Right ventricle myocardium superior (tissue), 1 donor: ENCODE data around the gene SVOPL. TPM values are rescaled to one million over a fixed set of nuclear protein-coding genes. Genes with fewer than 3 reads are reported as not detected.

Source experiments
- ATAC-seq: fragments of 200-7000 bp; cut with Tn5 transposase; one replicate; pipeline ENCODE4 v1.9.1; 2020; ENCODE audit warnings: mild to moderate bottlenecking; ENCODE audit not compliant: poor library complexity
- DNase-seq: peaks from one replicate; pipeline ENCODE4 v3.0.0-alpha.2; 2020
- intact Hi-C: fragments of 100-400 bp; cut with DNase I; formaldehyde crosslinking; loops from one replicate; pipeline ENCODE4 v1.11.2; 2022
- total RNA-seq: library from RNA; stranded (reverse); fragmentation: NEBNext Ultra II Directional; extraction: Animal tissue kit (Norgen Biotek cat#: 25700); gene quantifications from one replicate; pipeline ENCODE4 v1.2.1, GENCODE V29; 2021
- donor health status: DM: no; HTN: yes; CAD: no; lungs with severe emphysema.

SVOPL gene
- total RNA-seq, 1 donor from 2014 or later: not detected

DNA sequence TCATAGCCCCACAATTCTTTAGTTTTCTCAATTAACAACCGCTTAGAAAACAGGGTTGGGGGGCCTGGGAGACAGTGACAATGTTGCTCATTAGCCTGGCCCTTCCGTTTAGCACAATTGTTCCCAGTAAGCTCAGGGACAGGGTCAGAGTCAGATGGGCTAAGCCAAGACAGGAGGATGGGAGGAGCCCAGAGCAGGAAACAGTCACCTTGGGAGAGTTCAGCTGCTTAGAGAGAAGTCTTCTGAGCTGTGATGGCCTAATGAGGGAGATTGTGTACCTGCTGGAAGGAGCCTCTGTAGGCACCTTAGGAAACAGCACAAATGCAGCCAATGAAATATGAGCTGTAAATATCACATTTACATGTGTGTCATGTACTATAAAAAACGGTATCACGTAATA, 35.9 kb downstream of the SVOPL start:
- intact Hi-C loops: no loop called here
- ATAC-seq: no peak
- DNase-seq: no peak

- intact Hi-C loops: no loop called here
- ATAC-seq (no peak), DNase-seq (no peak)
Observed at GRCh38 chr7:138663725-138664710, 37.1 kb downstream of the SVOPL start.

DNA sequence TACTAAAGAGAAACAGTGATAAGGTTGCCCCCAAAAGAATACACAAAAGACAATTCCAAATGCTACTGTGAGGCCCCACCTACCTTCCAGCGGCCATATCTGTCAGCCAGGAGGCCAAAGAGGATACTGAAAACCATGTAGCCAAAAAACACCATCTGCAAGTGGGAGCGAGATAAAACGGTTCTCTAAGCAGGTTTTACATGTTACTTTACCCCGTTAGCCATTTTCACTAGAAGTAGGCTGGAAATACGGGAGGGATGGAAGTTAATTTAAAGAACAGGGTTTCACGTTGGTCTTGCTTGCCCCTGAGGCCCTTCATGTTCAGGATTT, 38.2 kb downstream of the SVOPL start:
- DNase-seq (no peak), ATAC-seq (no peak)
- intact Hi-C loops: no loop called here

GRCh38 chr7:138662076-138662990, 38.8 kb downstream of the SVOPL start:
- DNase-seq: no peak
- no peak for ATAC-seq
- intact Hi-C loops: no loop called here

DNA sequence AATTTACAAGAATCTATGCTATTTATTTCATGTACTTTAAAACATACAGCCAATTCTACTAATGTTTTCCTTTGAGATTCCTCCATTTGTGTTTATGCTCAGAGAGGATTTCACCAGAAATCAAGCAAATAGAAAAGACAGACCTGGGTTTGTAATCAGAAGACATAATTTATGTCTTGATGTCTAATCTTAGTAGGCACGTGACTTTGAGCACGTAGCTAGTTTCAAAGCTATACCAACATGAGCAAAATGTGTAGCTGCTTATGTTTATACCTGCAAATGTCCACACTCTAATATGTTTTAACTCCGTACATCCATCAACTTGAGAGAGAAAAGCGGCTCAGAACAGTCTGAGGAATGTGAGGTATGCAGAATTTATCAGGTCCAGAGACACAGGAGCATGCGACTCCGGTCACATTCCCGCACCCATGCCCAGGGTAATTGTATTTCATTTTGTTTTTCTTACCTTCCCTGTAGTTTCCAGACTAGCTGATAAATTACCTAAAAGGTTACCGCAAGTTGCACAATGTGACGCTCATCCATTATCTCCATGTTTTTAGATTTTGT, 40.0 kb downstream of the SVOPL start:
- intact Hi-C loops: no loop called here
- DNase-seq: no peak
- no peak for ATAC-seq

DNA sequence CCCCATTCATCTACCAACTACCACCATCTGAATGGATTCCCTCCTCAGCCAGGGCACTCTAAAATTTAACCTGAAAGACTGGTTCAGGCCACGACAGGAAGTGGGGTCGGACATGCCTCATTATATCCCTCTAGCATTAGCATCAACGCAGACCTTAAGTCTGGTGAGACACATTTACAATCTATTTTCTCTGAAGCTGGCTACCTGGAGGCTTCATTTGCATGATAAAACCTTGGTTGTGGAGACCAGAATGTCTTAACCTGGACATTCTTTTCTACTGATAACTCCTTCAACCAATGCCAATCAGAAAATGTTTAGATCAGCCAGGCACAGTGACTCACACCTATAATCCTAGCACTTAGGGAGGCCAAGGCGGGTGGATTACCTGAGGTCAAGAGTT, 42.3 kb downstream of the SVOPL start:
- ATAC-seq (no peak), DNase-seq (no peak)
- intact Hi-C loops: no loop called here

- intact Hi-C loops: no loop called here
- DNase-seq (no peak), ATAC-seq (no peak)
Observed at GRCh38 chr7:138657854-138658386, 43.2 kb downstream of the SVOPL start.

DNA sequence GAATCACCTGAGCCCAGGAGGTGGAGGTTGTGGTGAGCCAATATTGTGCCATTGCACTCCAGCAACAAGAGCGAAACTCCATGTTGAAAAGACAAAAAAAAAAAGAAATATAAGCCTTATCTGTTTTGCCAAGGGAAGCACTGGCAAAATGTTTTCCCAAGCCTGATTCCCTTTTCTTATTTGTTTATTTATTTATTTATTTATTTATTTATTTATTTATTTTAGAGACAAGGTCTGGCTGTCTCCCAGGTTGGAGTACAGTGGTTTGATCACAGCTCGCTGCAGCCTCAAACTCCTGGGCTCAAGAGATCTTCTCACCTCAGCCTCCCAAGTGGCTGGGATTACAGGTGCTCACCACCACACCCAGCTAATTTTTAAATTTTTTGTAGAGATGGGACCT, 44.2 kb downstream of the SVOPL start:
- intact Hi-C loops: no loop called here
- ATAC-seq (no peak), DNase-seq (no peak)

DNA sequence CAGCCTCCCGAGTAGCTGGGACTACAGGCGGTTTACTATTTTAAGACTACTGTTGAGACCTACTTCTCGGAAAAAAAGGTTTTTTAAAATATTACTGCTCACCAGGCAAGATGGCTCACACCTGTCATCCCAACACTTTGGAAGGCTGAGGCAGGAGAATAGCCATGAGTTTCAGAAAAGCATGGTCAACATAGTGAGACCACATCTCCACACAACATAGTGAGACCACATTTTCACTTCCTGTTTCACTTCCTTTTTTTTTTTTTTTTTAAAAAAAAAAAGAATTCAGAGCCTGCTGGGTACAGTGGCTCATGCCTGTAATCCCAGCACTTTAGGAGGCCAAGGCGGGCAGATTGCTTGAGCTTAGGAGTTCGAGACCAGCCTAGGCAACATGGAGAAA, 46.5 kb downstream of the SVOPL start:
- ATAC-seq: no peak
- no peak for DNase-seq
- intact Hi-C loops: no loop called here

GRCh38 chr7:138649506-138649905, 51.7 kb downstream of the SVOPL start:
- DNase-seq: no peak
- ATAC-seq: no peak
- intact Hi-C loops: no loop called here

GRCh38 chr7:138645284-138645683, 55.9 kb downstream of the SVOPL start:
- ATAC-seq (no peak), DNase-seq (no peak)
- intact Hi-C loops: no loop called here

DNA sequence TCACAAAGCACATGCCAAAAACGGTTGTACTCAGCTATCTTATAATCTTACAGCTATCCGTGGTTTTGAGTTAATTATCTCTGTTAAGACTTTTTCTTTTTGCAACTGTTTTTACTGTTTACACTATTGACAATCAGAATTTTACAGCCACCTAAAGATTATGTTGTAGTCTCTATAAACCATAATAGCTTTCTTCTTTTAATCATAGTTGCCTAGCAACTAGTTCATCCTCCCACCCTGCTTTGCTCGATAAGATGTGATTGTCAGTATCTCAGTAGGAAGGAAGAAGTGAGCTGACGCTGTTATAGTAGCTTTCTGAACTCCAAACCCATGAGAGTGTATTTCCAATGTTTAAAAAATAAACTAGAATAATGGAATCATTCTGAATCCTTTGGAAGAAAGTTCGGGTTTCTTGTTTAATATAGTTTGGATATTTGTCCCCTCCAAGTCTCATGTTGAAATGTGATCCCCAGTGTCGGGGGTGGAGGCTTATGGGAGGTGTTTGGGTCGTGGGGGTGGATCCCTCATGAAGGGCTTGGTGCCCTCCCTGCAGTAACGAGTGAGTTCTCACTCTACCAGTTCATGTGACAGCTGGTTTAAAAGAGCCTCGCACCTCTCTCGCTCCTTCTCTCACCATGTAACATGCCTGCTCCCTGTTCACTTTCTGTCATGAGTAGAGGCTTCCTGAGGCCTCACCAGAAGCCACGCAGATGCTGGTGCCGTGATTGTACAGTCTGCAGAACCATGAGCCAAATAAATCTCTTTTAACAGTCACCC, 68.1 kb downstream of the SVOPL start:
- intact Hi-C loops: no loop called here
- DNase-seq (no peak), ATAC-seq (no peak)

GRCh38 chr7:138632384-138632783, 68.8 kb downstream of the SVOPL start:
- intact Hi-C loops: no loop called here
- ATAC-seq: no peak
- DNase-seq: no peak

DNA sequence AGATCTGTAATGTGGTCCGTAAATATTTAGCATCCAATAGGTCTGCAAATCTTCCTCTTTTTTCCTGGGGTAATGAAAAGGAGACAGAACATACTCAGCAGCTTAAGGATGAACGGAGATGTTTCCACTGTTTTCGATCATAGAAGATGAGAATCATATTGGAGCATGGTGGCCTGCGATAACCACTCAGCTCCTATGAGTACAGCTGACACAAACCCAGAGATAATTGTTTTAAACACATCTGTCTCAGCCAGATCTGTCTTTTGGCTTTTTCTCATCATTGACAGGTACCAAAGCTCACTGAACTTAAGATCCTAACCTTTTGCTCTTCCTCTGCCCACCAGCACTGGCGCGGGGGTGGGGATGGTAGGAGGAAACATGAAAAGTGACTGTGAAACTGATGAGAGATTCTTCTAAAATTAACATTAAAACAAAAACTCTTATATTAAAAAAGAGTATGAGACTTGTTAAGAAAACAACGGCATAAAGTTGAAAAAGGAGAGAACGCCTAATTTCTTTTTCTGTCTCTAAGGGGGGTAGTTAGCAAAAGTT, 71.0 kb downstream of the SVOPL start:
- intact Hi-C loops: no loop called here
- no peak for ATAC-seq

GRCh38 chr7:138627361-138627760, 73.8 kb downstream of the SVOPL start:
- intact Hi-C loops: no loop called here
- no peak for DNase-seq
- ATAC-seq: no peak

More for the DNA sequence above, 71.0 kb downstream of the SVOPL start:
- DNase-seq: no peak

- DNase-seq (no peak), ATAC-seq (no peak)
- intact Hi-C loops: no loop called here
Observed at GRCh38 chr7:138626846-138627245, 74.3 kb downstream of the SVOPL start.

- intact Hi-C loops: no loop called here
- DNase-seq: no peak
- no peak for ATAC-seq
Observed at GRCh38 chr7:138625849-138626230, 75.3 kb downstream of the SVOPL start.
